HG02884 (cell line): ENCODE results near the gene MAN1A1.

Experiments used
- ATAC-seq: cut with Tn5 transposase; IDR thresholded peaks from one replicate; pipeline ENCODE4 v1.9.1; 2021; ENCODE audit warnings: mild to moderate bottlenecking, moderate library complexity; ENCODE audit not compliant: unreplicated experiment

Gene MAN1A1

DNA sequence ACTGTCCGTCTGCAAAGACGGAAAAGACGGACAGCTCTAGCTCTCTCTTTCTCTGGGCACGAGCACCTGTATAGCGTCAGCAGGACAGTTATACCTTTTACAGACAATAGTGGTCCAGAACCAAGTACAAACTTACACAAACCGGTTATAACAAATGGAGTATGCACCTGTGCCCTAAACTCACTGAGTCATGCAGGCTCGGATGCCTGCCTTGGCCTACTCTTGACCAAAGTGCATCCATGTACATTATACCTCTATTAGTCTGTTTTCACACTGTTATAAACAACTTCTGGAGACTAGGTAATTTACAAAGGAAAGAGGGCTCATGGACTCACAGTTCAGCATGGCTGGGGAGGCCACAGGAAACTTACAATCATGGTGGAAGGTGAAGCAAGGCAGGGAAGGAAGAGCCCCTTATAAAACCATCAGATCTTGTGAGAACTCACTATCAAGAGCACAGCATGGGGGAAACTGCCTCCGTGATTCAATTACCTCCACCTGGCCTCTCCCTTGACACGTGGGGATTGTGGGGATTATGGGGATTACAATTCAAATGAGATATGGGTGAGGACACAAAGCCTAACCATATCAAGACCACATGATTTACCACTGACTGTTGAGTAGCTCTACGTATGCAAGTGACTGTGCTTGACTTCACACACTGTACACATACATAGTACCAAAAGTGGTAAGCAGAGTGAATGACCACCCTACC, 23.1 kb downstream of the MAN1A1 start:
- ATAC-seq = no peak

DNA sequence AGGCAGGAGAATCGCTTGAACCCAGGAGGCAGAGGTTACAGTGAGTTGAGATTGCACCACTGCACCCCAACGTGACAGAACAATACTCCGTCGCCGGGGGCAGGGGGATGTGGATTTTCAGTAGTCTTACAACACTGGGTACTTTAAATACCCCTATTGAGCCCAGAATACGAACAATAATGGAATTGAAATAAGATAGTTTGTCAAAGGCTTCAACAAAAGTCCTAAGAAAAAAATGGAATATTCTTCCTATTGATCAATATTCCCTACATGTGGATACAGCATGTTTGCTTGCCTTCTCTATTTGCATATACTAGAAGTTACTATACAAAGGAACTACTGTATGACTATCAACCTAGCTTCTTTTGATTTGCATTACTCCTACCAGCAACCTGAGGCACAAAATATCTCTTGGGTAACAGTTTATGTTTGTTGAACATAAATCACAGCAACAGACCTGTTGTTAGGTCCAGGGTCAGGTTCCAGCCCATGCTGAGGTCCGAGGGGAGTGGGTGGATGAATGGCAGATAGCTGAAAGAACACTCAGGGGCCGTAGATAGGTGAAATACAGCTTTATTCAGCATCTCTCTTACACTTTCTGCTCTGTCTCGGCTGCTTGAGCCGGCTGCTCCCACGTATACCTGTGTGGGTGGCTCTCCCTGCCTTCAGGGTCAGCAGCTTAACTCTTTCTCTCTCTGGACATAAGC, 23.8 kb downstream of the MAN1A1 start:
- no peak for ATAC-seq

DNA sequence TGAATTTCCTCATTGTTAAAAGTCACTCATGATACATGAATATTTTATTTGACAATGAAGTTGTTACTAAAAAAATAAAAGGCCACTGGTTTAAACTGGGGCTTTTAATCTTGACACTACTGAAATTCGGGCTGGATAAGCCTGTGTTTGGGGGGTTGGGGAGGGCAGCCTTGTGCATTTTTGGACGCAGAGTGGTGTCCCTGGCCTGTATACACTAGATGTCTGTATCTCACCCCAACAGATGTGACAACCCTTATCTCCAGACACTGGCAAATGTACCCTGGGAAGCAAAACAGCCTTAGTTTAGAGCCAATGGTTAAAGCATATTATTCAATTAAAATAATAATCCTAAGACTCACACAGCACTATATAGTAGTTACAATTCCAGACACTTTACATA, 24.8 kb downstream of the MAN1A1 start:
- no peak for ATAC-seq

DNA sequence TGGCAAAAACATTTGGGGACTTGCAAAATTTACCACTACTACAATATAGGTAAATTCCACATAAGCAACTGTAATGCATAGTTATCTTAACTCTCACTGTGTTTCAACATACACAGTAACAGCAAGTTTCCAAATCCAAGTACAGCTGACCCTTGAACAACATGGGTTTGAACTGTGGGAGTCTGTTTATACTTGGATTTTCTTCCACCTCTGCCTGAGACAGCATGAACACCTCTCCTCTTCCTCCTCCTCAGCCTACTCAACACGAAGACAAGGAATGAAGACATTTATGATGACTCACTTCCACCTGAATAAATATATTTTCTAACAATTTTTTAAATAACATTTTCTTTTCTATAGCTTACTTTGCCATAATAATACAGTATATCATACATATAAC, 25.6 kb downstream of the MAN1A1 start:
- no peak for ATAC-seq

DNA sequence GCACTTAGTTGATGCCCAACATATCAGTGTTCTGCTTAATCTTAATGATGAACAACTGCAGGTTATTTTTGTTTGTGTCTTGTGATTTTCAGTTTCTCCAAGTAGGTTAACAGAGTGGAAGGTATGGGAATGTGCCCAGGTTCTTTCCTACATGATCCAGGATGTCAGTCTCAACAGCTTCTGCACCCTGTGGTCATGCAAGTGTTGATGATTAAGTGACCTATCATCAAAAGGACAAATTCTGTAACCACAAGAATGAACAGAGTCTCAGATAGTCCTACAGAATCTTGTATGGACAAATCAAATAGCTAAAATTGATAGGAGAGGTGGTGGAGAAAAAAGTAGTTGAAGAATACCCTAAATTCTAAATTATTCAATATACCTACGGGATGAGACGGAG, 26.1 kb downstream of the MAN1A1 start:
- no peak for ATAC-seq

DNA sequence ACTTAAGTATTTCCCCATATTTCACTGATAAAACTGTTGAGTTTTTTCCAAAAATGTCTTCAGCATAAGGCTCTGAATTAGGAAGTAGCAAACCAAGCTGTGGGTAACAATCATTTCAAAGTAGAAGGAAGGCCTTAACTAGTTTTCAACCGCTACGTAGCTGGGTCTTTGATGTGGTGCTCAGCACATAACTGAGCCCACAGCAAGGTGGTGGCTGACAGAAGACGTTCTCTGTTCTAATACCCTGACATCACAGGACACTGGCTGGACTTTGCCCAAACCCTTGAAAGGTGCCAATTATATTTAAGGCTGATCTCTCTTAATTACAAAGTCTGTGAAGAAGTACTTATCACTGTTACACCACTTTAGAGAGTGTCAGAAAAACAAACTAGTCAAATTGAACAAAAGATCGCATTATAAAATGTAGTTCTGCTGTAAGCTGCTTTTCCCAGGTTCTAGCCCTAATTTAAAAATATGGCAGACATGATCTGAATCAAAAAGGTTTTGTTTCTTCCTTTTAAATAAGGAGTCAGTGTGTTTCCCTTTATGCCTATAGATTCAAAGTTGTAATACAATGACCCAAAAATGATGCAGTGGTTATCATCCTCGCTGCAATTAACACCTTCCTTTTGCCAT, 26.7 kb downstream of the MAN1A1 start:
- ATAC-seq = no peak

DNA sequence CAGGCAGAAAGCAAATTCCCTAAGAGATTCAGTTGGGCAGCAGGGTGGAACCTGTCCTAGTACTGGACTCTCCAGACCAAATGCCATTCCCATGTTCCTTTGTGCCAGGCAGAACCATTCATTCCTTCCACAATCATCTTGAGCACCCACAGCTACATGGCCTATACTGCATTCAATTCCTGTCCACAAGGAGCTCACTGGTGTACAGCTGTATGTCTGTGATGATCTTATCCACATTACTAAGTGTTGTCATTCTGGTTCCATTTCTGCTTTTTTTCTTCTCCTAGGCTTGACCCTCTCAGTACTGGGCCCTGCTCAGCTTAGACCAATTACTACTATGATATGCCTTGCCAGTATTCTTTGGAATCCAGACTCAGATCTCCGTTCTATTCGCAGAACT, 27.5 kb downstream of the MAN1A1 start:
- ATAC-seq = peak; percentile 53

DNA sequence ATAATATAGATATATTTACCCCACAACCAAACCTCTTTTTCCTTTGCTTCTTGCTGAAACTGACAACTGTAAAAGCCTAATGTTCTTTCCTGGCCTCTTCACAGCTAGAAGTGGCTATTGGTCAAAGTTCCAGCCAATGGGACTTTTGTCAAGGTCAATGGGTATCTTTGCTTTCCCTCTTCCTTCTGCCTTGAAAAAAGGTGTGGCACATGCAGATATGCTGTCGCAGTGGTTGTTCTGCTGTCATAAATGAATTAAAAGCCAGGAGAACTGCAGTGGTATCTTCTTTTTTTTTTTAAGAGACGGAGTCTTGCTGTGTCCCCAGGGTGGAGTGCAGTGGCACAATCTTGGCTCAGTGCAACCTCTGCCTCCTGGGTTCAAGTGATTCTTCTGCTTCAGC, 29.9 kb downstream of the MAN1A1 start:
- no peak for ATAC-seq

DNA sequence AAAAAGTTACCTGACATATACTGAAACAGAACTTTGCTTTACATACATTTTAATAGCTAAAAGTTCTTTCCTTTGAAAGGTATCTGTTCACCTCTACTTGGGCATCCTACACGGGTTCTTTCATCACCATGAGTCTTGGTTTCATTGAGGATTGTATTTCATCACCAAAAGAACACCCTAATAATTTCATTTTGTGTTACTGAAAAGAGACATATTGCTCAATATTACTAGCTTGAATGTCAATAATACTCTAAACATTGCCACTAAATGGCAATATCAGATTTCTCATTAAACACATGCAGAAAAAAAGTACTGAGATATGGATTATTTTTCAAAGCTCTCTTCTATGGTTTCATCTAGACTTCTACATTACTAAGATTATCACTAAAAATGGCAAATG, 30.8 kb downstream of the MAN1A1 start:
- no peak for ATAC-seq

DNA sequence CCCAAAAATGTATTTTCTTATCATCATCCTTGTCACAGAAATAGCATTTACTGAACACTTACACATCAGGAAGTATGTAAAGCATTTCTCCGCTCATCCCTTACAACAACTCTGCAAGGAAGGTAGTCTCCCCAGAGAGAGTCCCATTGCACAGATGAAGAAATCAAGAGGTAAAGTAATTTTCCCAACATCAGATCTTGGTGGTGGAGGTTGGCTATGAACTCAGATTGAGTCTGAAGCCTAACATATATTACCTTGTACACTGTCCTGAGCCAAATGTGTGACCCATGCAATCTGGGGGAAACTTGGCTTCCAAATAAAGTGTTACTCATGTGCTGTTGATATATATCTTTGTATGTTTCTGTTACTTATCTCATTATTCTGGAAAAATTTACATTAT, 31.4 kb downstream of the MAN1A1 start:
- no peak for ATAC-seq

DNA sequence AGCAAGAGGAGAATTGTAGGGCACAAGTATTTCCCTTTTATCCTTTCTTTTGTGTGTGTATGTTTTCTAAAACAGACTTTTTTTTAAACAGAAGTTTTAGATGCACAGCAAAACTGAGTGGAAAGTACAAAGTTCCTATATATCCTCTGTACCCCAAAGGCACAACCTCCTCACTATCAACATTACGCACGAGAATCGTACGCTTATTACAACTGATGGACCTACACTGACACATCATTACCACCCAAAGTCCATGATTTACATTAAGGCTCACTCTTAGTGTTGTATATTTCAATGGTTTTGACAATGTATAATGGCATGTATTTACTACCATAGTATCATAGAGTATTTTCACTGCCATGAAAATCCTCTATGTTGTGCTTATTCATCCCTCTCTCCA, 32.6 kb downstream of the MAN1A1 start:
- ATAC-seq = no peak

DNA sequence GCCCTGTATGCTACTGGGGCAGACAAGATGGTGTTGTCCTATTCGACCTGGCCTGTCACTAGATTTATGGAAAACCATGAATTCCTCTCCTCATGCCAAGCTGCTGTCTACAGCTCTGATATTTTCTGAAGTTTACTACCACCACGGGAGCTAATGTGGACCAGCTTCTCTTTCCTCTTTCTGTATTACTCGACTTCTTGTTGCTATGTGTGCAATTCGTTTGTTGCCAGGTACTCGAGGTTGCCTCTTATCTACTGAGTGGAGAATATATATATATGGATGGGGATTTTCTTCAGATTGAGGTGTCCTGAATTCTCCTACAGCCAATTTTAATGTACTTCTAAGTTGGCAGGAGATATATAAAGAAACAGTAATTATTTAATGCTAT, 34.7 kb downstream of the MAN1A1 start:
- peak; percentile 51 for ATAC-seq

DNA sequence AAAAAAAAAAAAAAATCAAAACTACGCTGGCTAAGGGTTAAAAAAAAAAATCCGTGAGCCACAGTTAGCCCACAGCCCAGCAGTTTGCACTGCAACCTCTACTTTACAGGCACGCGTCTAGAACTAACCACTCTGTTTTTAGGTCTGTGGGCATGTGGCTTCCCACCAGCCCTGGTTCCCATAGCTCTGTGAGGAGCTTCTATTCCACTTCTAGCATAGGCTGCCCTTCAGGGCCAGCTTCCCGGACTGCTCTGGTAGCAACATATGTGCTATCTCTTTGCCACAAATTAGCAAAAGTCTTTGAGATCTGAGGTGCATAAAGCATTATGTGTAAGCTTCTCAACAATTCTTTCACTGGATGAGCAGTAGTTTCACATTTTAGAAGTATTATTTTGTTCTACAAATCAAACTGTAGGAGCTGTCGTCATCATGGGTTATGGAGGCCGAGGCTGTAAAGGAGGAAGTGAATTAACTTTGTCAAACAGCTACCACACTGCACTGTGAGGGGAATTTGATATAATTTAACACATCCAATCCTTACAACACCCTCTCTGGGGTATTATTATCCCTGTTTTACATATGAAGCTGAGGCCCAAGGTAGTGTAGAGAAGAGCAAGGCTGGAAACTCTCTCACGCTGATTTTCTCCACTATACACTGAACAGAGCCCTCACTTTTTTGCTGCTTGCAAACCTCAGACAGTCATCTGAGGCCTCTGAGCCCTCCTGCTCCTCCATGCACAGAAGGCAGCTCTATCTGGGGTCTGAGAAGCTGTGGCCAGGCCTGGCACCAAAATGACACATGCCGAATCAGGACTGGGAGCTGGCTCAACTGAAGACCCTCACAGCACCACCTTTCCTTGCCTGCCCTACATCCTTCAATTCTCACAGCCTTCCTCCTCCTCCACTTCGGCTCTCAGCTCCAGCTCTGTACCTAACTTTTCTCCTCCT, 35.4 kb downstream of the MAN1A1 start:
- ATAC-seq = peak; percentile 49

DNA sequence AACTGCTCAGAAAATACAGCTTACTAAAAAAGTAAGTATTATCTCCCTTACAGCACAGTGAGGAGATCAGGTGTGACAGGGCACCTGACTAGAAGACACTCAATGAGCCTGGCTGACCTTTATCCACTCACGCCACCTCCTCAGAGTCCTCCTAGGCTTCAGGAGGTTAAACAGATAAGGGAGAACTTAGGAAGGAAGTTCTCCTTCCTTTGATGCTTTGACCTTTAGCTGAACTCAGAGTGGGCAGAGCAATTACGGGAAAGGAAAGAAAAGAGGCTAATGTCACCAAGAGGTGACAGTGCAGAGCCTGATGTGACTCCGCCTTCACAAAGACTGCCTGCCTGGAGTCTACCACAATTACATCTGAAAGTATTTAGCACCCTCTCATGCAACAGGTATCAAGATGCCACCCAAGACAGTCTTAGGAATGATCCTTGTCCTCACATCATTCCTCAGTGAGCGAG, 36.7 kb downstream of the MAN1A1 start:
- ATAC-seq = peak; percentile 28

DNA sequence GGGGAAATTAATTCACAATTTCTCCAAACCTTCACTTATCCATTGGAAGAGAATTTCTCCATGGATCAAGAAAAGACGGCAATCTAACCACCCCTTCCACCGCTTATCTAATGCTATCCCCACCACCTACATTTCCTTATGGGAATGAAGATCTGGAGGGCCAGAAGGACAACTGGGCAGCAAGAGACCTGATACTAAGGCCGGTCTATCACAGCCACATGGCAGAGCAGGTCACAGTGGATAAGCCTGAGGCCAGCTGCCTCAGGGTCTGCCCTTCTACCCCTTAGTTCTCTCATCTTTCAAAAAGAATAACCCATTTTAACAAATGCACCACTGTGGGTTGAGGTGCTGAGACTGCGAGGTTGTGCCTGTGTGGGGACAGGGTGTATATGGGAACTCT, 37.1 kb downstream of the MAN1A1 start:
- ATAC-seq = no peak

DNA sequence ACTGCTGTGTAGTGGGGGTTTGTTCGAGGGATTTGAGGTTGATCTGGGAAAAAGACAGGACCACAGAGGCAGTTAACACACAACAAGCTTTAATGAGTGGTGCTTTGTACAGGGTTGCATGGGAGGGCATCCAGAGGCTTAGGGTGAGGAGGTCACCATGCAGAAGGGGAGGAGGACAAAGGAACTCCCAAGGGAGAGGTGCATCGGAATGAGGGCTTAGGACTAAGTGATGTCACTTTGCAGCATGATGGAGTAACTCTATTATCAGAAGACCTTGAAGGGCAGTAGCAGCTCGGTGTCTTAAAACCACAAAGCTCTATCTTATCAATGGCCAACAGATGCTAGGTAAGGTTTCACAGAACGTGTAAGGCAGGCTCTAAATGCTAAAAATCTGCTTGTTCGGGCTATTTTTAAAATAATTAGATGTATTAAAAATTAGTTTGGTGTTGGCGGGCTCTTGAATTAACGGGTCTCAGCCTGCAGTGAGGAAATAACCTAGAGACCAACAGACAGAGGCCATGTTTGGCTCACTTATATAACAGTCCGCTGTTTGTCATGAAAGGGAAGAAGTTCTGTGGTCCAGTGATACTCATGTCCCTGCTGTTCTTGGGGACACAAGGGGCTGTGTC, 37.9 kb downstream of the MAN1A1 start:
- ATAC-seq = no peak

DNA sequence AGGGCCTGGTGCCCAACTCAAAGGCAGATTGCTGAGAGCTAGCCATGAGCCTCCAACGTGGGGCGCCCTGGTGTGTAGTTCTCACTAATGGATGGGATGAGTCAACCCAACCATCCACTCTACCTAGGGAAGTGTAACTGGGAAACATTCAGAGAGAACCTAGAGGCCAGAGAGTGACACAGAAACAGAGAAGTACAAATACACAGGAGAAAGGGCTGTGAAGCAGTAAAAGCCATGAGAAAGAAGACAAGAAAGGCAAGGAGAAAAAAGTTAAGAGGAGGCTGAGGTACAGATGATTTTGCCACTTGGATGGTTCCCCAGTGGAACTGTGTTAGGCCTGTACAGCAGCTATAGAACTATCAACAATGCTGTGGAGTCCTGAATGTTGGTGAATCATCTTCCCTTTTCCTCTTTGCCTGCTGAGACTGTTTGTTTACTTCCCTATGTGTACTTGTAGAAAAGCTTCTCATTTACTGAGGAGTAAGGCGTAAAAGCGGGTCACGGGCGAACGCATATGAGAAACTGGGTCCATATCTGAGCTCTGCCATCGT, 39.0 kb downstream of the MAN1A1 start:
- no peak for ATAC-seq

DNA sequence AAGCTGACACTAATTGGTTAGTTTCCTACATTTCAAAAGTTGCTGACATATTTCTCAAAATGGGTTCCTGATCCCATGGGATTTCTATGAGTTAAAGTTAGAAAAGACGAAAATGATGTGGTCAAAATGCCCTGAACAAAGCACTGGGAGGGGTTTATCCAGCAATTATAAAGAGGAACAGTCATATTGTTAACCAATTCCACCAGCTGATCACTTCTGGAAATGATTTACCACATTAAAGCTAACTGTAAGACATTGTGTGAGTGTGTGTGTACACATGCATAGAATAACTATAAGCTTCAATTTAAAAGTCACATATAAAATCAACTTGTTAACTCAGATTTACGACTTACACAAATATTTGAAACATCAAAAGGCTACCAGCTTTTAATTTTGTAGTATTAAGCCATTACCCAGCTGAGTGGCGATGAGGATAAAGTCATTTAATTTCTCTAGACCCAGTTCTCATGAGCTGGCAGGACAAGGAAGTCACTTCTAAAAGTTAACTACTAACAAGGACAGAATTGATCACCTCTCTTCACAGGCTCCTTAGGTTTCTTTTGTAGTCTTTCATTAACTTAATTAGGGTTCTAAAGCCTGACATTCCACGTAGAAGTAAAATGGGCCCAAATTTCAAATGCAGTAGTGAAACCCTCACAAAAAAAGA, 40.4 kb downstream of the MAN1A1 start:
- no peak for ATAC-seq

DNA sequence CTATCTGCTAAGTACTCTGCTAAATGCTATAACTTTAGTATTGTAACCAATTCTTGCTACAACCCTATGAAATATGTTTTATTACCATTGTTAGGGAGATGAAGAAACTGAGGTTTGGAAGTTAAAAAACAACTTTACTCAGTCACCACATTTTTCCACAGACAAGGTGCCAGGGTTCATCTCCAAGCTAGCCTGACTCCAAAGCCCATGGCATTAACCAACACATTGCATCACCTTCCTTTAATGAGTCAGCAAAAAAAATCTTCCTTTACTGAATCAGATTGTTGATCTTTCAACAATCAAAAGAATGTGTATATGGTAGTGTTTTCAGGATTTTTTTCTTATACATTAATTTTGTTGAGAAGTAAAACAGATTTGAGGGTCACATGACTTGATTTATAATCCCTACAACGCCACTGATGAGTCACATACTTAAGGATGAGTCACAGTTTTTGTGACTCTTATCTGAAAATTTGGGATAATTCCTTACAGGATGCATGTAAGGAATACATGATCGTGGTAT, 41.5 kb downstream of the MAN1A1 start:
- no peak for ATAC-seq

DNA sequence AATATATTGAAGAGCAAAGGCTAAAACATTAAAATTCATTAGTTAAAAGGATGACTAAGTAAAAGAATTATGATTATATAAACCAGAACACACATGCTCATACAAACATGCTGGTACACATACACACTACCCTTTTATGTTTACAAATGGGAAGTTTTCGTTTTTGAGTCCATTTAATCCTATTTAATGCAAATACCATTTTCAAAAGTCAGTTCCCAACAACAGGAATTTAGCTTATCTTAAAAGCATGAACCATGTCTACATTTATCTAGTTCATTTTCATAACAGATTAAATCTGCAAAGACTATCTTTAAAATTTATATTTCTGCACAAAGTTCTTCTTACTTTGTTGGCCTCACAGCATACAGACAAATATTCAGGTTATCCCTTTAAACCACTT, 42.5 kb downstream of the MAN1A1 start:
- no peak for ATAC-seq
